ENCODE measurements around the gene STPG1. TPM values are rescaled to one million over a fixed set of nuclear protein-coding genes. Genes with fewer than 3 reads are reported as not detected.

The STPG1 gene
- total and polyA plus RNA-seq, 4 donors, result 8.1 to 13.1 (median 10.9) TPM

GRCh38 chr1:24420547-24420946 lies 7.0 kb upstream of the STPG1 start:
- H3K36me3 ChIP-seq (ENCODE audit: control insufficient read depth, insufficient read depth, low read length), result peaks cover 12% of the 10 kb centered on the region

GRCh38 chr1:24418898-24419628 lies 5.5 kb upstream of the STPG1 start:
- Histone ChIP-seq H3K27me3 (ENCODE audit: control insufficient read depth, insufficient read depth, low read length) (no peaks in the 10 kb centered on the region), H3K4me3 (ENCODE audit: low read depth, low read length) (no peak overlapping the region), H3K36me3 (ENCODE audit: control insufficient read depth, insufficient read depth, low read length) (peaks cover 12% of the 10 kb centered on the region), H3K4me1 (ENCODE audit: control insufficient read depth, insufficient read depth, low read length) (peaks cover 24% of the 10 kb centered on the region), H3K27ac (ENCODE audit: low read depth, low read length) (no peak overlapping the region), H3K9me3 (ENCODE audit: control insufficient read depth, insufficient read depth, low read length) (no peaks in the 10 kb centered on the region)
- peak in 2 of 6 donors; percentile 32 to 55 for DNase-seq (ENCODE audit: low read depth in 4 of 6, low spot score in 6 of 6)
- WGBS (ENCODE audit: insufficient coverage), result 59% methylated on average over 6 of the region's 14 CpGs

More at GRCh38 chr1:24420547-24420946, 7.0 kb upstream of the STPG1 start:
- Histone ChIP-seq H3K27ac (ENCODE audit: low read depth, low read length) (no peak overlapping the region), H3K9me3 (ENCODE audit: control insufficient read depth, insufficient read depth, low read length) (no peaks in the 10 kb centered on the region), H3K4me3 (ENCODE audit: low read depth, low read length) (no peak overlapping the region), H3K27me3 (ENCODE audit: control insufficient read depth, insufficient read depth, low read length) (no peaks in the 10 kb centered on the region), H3K4me1 (ENCODE audit: control insufficient read depth, insufficient read depth, low read length) (peaks cover 16% of the 10 kb centered on the region)
- WGBS (ENCODE audit: insufficient coverage), result 92% methylated on average over 2 of the region's 4 CpGs
- DNase-seq (ENCODE audit: low read depth in 4 of 6, low spot score in 6 of 6), result no peak

GRCh38 chr1:24417681-24418080 lies 4.1 kb upstream of the STPG1 start:
- no peak for DNase-seq (ENCODE audit: low read depth in 4 of 6, low spot score in 6 of 6)
- H3K36me3 ChIP-seq (ENCODE audit: control insufficient read depth, insufficient read depth, low read length), result peaks cover 9% of the 10 kb centered on the region
- H3K27ac ChIP-seq (ENCODE audit: low read depth, low read length), result no peak overlapping the region
- peaks cover 4% of the 10 kb centered on the region for H3K27me3 ChIP-seq (ENCODE audit: control insufficient read depth, insufficient read depth, low read length)
- H3K4me3 ChIP-seq (ENCODE audit: low read depth, low read length), result no peak overlapping the region
- no peaks in the 10 kb centered on the region for H3K9me3 ChIP-seq (ENCODE audit: control insufficient read depth, insufficient read depth, low read length)
- peaks cover 35% of the 10 kb centered on the region for H3K4me1 ChIP-seq (ENCODE audit: control insufficient read depth, insufficient read depth, low read length)
- WGBS (ENCODE audit: insufficient coverage), result 80% methylated on average over 1 of the region's 1 CpG

DNA sequence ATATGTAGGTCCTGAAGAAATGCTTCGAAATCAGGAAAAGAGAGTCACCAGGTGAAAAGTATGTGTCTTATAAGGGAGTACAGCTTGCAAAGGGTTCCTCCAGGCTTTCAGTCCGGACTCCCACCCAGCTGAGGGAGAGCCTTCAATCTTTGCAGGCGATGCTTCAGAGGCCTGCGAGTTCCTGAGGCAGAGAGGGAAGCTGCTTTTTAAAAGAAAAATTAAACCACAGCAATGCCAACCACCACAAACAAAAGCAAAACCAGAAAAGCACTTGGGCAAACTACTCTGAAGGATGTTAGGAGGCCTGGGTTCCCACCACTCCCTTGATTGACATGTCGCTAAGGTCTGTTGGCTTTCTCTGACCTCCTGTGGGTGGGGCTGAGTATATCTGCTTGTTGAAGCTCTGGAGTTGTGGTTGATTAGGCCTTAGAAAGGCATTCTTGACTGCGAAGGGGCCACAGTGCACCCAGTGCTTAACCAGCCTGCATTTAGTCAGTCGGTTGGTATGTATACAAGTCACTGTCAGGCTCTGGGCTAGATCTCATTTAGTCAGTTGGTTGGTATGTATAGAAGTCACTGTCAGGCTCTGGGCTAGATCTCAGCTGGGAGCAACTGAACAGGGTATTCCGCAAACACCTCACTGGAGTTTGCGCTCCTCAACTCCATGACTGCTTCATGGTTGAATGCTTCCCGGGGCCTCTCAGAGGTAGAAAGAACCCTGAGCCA lies 3.2 kb upstream of the STPG1 start:
- H3K27ac ChIP-seq (ENCODE audit: low read depth, low read length), result no peak overlapping the region
- no peak for DNase-seq (ENCODE audit: low read depth in 4 of 6, low spot score in 6 of 6)
- H3K36me3 ChIP-seq (ENCODE audit: control insufficient read depth, insufficient read depth, low read length), result peaks cover 9% of the 10 kb centered on the region
- H3K4me3 ChIP-seq (ENCODE audit: low read depth, low read length), result peak overlapping the region; percentile 62
- H3K4me1 ChIP-seq (ENCODE audit: control insufficient read depth, insufficient read depth, low read length), result peaks cover 35% of the 10 kb centered on the region
- H3K27me3 ChIP-seq (ENCODE audit: control insufficient read depth, insufficient read depth, low read length), result peaks cover 4% of the 10 kb centered on the region
- H3K9me3 ChIP-seq (ENCODE audit: control insufficient read depth, insufficient read depth, low read length), result no peaks in the 10 kb centered on the region
- 78% methylated on average over 4 of the region's 10 CpGs for WGBS (ENCODE audit: insufficient coverage)

DNA sequence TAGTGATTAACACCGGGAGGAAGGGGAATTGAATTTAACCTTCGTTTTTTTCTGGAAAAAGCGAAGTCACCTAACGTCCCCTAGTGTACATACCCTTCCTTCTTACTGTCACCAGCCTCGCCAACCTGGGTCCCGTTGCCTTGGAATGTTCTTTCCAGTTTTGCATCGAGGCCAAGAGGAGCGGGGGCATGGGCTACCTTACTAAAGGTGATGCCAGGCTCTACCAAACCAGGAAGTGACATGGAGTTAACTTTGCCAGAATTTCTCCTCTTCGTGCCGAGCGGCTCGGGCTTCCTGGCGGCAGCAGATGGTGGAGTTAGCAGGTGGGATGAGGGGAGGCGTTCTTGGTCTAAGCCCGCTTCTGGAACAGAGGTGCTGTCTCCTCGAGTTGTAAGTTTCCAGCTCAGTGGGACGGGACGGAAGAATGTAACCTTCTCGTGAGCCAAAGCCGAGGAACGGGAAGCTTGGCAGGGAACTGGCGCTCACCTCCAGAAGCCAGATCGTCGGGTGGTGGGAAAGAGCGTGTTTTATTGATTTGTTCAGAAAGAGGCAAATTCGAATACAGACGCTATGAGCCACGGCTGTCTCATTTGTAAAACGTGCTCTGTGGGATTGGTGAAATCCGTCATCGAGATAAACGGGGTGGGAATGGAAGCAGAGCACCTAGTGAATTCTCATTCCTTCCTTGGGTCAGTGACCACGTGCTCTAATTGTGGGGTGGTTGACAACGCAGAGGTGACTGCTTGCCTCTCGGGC lies 2.5 kb upstream of the STPG1 start:
- Histone ChIP-seq H3K27me3 (ENCODE audit: control insufficient read depth, insufficient read depth, low read length) (peaks cover 4% of the 10 kb centered on the region), H3K4me3 (ENCODE audit: low read depth, low read length) (peak overlapping the region; percentile 62), H3K27ac (ENCODE audit: low read depth, low read length) (no peak overlapping the region), H3K4me1 (ENCODE audit: control insufficient read depth, insufficient read depth, low read length) (peaks cover 35% of the 10 kb centered on the region), H3K36me3 (ENCODE audit: control insufficient read depth, insufficient read depth, low read length) (peaks cover 7% of the 10 kb centered on the region), H3K9me3 (ENCODE audit: control insufficient read depth, insufficient read depth, low read length) (no peaks in the 10 kb centered on the region)
- DNase-seq (ENCODE audit: low read depth in 4 of 6, low spot score in 6 of 6), result no peak
- 11% methylated on average over 30 of the region's 35 CpGs for WGBS (ENCODE audit: insufficient coverage)

DNA sequence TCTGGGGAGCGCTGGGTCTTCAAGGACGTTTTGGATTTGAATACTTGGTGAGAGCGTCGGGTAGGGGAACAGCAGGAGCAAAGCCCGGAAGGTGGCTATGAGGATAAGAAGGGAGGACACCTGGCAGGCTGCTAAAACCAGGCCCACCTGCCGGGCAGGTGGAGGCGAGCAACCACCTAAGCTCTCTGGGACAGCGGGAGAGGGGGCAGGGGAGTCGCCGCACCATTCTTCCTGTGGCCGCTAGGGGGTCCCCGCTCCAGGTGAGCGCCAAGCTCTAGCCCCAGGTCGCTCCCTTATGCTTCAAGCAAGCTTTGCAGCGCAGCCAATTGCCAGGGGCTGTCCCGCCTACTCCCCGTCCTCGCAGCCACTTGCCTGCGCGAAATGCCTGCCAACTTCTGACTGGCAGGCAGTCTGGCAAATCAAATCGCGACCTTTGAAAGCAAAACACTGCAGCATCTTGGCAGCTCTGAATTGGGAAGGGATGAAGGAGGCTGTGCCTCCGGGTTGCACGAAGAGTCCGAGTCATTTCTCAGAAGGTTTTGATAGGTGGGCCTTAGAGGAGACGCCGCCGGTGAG lies 1.8 kb upstream of the STPG1 start, which contains the start of gene NIPAL3:
Gene NIPAL3, plus strand, starts transcription at position 469 of the 576 bp plus-strand sequence. CDS start 3,746 bp downstream, outside the sequence.
- WGBS (ENCODE audit: insufficient coverage), result 4% methylated on average over 25 of the region's 28 CpGs
- Histone ChIP-seq H3K4me1 (ENCODE audit: control insufficient read depth, insufficient read depth, low read length) (peaks cover 35% of the 10 kb centered on the region), H3K27ac (ENCODE audit: low read depth, low read length) (no peak within 1 kb of the TSS), H3K4me3 (ENCODE audit: low read depth, low read length) (peak within 1 kb of the TSS; percentile 62), H3K36me3 (ENCODE audit: control insufficient read depth, insufficient read depth, low read length) (peaks cover 7% of the 10 kb centered on the region), H3K9me3 (ENCODE audit: control insufficient read depth, insufficient read depth, low read length) (no peaks in the 10 kb centered on the region), H3K27me3 (ENCODE audit: control insufficient read depth, insufficient read depth, low read length) (peaks cover 4% of the 10 kb centered on the region)
- peak; percentile 97 to 100 (median 98) for DNase-seq (ENCODE audit: low read depth in 4 of 6, low spot score in 6 of 6)

DNA sequence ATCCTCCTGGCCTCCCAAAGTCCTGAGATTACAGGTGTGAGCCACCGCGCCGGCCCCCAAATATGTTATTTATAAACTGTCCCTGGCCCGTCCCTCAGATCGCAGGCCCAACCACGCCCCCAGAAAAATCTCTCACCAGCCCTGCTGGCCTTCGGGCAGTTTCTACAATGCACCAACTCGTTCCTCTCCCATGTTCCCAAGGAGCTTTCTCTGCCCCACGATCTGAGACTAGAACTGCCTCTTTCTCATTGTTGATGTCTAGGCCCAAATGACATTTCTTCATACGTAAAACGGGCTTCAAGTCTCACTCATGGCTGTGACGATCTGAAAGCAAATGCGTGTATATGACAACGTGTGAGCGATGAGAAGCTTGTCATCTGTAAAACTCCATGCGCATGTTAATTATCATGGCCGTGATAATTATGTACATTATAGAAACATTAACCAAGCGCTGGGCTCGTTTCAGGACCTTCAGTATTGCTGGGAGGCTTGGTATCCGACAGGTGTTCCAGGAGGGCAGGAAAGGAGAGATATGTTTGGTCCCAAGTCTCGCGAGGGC lies 1.3 kb upstream of the STPG1 start:
- DNase-seq (ENCODE audit: low read depth in 4 of 6, low spot score in 6 of 6), result no peak
- Histone ChIP-seq H3K27ac (ENCODE audit: low read depth, low read length) (no peak overlapping the region), H3K36me3 (ENCODE audit: control insufficient read depth, insufficient read depth, low read length) (peaks cover 7% of the 10 kb centered on the region), H3K9me3 (ENCODE audit: control insufficient read depth, insufficient read depth, low read length) (no peaks in the 10 kb centered on the region), H3K27me3 (ENCODE audit: control insufficient read depth, insufficient read depth, low read length) (peaks cover 4% of the 10 kb centered on the region), H3K4me3 (ENCODE audit: low read depth, low read length) (peak overlapping the region; percentile 62), H3K4me1 (ENCODE audit: control insufficient read depth, insufficient read depth, low read length) (peaks cover 35% of the 10 kb centered on the region)
- WGBS (ENCODE audit: insufficient coverage), result 69% methylated on average over 19 of the region's 22 CpGs

- Histone ChIP-seq H3K4me3 (ENCODE audit: low read depth, low read length) (no peak overlapping the region), H3K36me3 (ENCODE audit: control insufficient read depth, insufficient read depth, low read length) (no peaks in the 10 kb centered on the region), H3K4me1 (ENCODE audit: control insufficient read depth, insufficient read depth, low read length) (peaks cover 30% of the 10 kb centered on the region), H3K27ac (ENCODE audit: low read depth, low read length) (no peak overlapping the region), H3K9me3 (ENCODE audit: control insufficient read depth, insufficient read depth, low read length) (no peaks in the 10 kb centered on the region), H3K27me3 (ENCODE audit: control insufficient read depth, insufficient read depth, low read length) (peaks cover 4% of the 10 kb centered on the region)
- DNase-seq (ENCODE audit: low read depth in 4 of 6, low spot score in 6 of 6), result no peak
- WGBS (ENCODE audit: insufficient coverage), result no CpG with 5 or more reads among the region's 1 CpG
Measured at GRCh38 chr1:24412408-24412807, 1.2 kb downstream of the STPG1 start.

DNA sequence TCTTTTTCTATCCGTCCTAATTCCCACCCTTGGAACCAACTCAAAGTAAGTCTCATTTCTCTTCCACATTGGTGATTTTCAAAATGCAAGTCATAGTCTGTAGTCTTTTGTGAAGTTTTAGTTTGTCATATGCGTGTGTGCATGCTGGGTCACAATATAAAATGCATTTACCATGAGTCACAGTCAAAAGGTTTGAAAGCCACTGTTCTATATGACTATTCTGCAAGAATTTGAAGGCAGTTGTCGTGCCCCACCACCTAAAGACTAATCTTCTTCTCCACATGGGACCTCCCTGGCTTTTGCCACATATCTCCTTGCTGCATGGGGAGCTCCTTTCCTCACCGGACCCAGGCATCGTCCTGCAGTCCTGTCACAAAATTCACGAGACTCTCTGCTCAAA lies 1.6 kb downstream of the STPG1 start:
- Histone ChIP-seq H3K27me3 (ENCODE audit: control insufficient read depth, insufficient read depth, low read length) (peaks cover 4% of the 10 kb centered on the region), H3K4me1 (ENCODE audit: control insufficient read depth, insufficient read depth, low read length) (peaks cover 30% of the 10 kb centered on the region), H3K9me3 (ENCODE audit: control insufficient read depth, insufficient read depth, low read length) (no peaks in the 10 kb centered on the region), H3K4me3 (ENCODE audit: low read depth, low read length) (no peak overlapping the region), H3K36me3 (ENCODE audit: control insufficient read depth, insufficient read depth, low read length) (no peaks in the 10 kb centered on the region), H3K27ac (ENCODE audit: low read depth, low read length) (no peak overlapping the region)
- no peak for DNase-seq (ENCODE audit: low read depth in 4 of 6, low spot score in 6 of 6)
- WGBS (ENCODE audit: insufficient coverage), result 80% methylated on average over 4 of the region's 6 CpGs
